ENCODE measurements around the gene HRG.

The HRG gene

DNA sequence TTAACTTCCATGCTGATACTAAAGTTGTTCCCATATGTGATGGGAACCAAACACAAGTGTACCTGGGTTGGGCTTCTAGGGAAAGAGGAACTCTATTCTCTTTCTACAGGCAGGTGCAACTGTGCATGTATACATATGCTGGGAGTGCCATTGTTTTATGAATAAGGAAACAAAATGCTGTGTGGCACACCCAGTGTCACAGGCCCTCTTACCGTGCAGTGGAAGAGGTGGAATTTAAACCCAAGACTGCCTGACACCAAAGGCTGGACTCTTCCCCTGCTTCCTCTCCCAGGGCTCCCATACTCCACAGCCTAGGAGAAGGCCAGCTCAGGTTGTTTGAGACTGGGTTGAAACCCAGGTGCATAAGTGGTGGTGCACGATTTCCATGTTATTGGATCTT is 27.6 kb upstream of the HRG start:
- H4K8ac ChIP-seq (ENCODE audit: low read length): no peak overlapping the region
- no peak overlapping the region for H2BK5ac ChIP-seq (ENCODE audit: low read depth, low read length, poor library complexity, severe bottlenecking)
- H4K91ac ChIP-seq (ENCODE audit: low read length): no peak overlapping the region
- H2BK15ac ChIP-seq (ENCODE audit: low read depth, poor library complexity, severe bottlenecking): no peak overlapping the region
- H3K9me3 ChIP-seq (ENCODE audit: control insufficient read depth, low read length): no peaks in the 10 kb centered on the region
- no peak overlapping the region for H3K4ac ChIP-seq (ENCODE audit: low read depth in 1 of 2, low read length in 2 of 2)
- H3K4me1 ChIP-seq (ENCODE audit: control insufficient read depth, insufficient read depth, low read depth, low read length): peaks cover 4% of the 10 kb centered on the region
- H3K4me2 ChIP-seq (ENCODE audit: low read length, poor library complexity, severe bottlenecking): no peak overlapping the region
- H2BK120ac ChIP-seq (ENCODE audit: low read depth, low read length): no peak overlapping the region
- DNase-seq: no peak
- H2BK12ac ChIP-seq (ENCODE audit: low read length in 2 of 2): no peak overlapping the region
- no peak overlapping the region for H2AK5ac ChIP-seq (ENCODE audit: low read length, severe bottlenecking)
- H3K23ac ChIP-seq (ENCODE audit: low read length in 2 of 2): no peak overlapping the region
- 83% methylated on average over 1 of the region's 2 CpGs for WGBS
- H3K36me3 ChIP-seq (ENCODE audit: control insufficient read depth in 1 of 2, insufficient read depth in 2 of 2, low read depth in 1 of 2, low read length in 2 of 2): no peaks in the 10 kb centered on the region
- no peak overlapping the region for H3K27ac ChIP-seq (ENCODE audit: low read length, poor library complexity, severe bottlenecking)
- H3K9ac ChIP-seq (ENCODE audit: low read length): no peak overlapping the region
- H3K4me3 ChIP-seq (ENCODE audit: insufficient read depth in 1 of 2, low read depth in 1 of 2, low read length in 2 of 2): no peak overlapping the region
- H3K79me1 ChIP-seq (replicated peaks; ENCODE audit: low read length, poor library complexity, severe bottlenecking): no peaks in the 10 kb centered on the region
- H3K14ac ChIP-seq (ENCODE audit: low read length in 2 of 2): no peak overlapping the region
- H2AFZ ChIP-seq (ENCODE audit: low read depth, low read length): no peak overlapping the region
- H3K18ac ChIP-seq (ENCODE audit: low read depth in 1 of 2, low read length in 2 of 2): no peak overlapping the region
- peaks cover 28 to 42% of the 10 kb centered on the region in 2 experiments for H3K27me3 ChIP-seq (ENCODE audit: control insufficient read depth in 1 of 2, insufficient read depth in 1 of 2, low read length in 2 of 2)

DNA sequence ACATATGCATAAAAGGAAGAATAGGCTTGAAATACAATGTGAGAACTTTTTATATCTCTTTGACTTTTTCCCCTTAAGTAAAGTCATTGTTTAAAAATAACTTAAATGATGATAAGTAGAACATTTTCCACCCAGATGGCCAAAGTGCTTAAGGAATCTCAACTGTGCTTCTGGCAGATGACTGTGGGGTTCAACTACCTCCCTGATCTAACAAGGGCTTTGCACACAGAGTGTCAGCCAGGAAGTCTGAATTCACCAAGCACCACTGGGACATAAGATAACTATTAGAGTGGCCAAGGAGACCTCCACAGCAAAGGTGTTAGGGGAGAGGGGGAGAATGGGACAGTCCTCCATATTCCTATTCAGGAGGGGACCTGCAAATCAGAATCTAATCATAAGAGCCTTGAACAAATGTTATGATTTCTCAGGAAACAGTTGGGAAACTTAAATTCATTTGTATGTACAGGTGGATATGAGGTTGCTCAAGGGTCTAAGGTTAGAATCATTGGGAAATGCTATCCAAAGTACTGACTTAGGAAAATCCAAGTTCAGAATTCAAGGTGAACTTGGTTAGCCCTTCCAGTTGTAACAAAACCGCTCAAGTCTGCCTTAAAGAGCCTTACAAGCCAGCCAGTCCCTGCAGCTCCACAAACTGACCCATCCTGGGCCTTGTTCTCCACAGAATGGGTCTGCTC is 25.9 kb upstream of the HRG start, which contains the start of gene FETUB:
FETUB (plus strand) TSS at position 622 of the 695 bp plus-strand sequence; CDS start at position 684, 62 bp downstream.
- Histone ChIP-seq H3K4me2 (ENCODE audit: low read length, poor library complexity, severe bottlenecking) (no peak within 1 kb of the TSS), H3K4me1 (ENCODE audit: control insufficient read depth, insufficient read depth, low read depth, low read length) (peaks cover 4% of the 10 kb centered on the region), H3K27ac (ENCODE audit: low read length, poor library complexity, severe bottlenecking) (no peak within 1 kb of the TSS), H4K91ac (ENCODE audit: low read length) (no peak within 1 kb of the TSS), H3K36me3 (ENCODE audit: control insufficient read depth in 1 of 2, insufficient read depth in 2 of 2, low read depth in 1 of 2, low read length in 2 of 2) (no peaks in the 10 kb centered on the region), H2AK5ac (ENCODE audit: low read length, severe bottlenecking) (no peak within 1 kb of the TSS), H2BK5ac (ENCODE audit: low read depth, low read length, poor library complexity, severe bottlenecking) (no peak within 1 kb of the TSS), H3K9ac (ENCODE audit: low read length) (no peak within 1 kb of the TSS), H3K23ac (ENCODE audit: low read length in 2 of 2) (no peak within 1 kb of the TSS), H3K9me3 (ENCODE audit: control insufficient read depth, low read length) (no peaks in the 10 kb centered on the region), H3K18ac (ENCODE audit: low read depth in 1 of 2, low read length in 2 of 2) (no peak within 1 kb of the TSS), H2BK12ac (ENCODE audit: low read length in 2 of 2) (no peak within 1 kb of the TSS), H2BK15ac (ENCODE audit: low read depth, poor library complexity, severe bottlenecking) (no peak within 1 kb of the TSS), H3K4me3 (ENCODE audit: insufficient read depth in 1 of 2, low read depth in 1 of 2, low read length in 2 of 2) (no peak within 1 kb of the TSS), H3K27me3 (ENCODE audit: control insufficient read depth in 1 of 2, insufficient read depth in 1 of 2, low read length in 2 of 2) (peaks cover 36 to 54% of the 10 kb centered on the region in 2 experiments), H4K8ac (ENCODE audit: low read length) (no peak within 1 kb of the TSS), H2BK120ac (ENCODE audit: low read depth, low read length) (no peak within 1 kb of the TSS), H3K4ac (ENCODE audit: low read depth in 1 of 2, low read length in 2 of 2) (no peak within 1 kb of the TSS), H2AFZ (ENCODE audit: low read depth, low read length) (no peak within 1 kb of the TSS), H3K14ac (ENCODE audit: low read length in 2 of 2) (no peak within 1 kb of the TSS), H3K79me1 (replicated peaks; ENCODE audit: low read length, poor library complexity, severe bottlenecking) (no peaks in the 10 kb centered on the region)
- WGBS: 69% methylated on average over 1 of the region's 1 CpG
- DNase-seq: no peak

DNA sequence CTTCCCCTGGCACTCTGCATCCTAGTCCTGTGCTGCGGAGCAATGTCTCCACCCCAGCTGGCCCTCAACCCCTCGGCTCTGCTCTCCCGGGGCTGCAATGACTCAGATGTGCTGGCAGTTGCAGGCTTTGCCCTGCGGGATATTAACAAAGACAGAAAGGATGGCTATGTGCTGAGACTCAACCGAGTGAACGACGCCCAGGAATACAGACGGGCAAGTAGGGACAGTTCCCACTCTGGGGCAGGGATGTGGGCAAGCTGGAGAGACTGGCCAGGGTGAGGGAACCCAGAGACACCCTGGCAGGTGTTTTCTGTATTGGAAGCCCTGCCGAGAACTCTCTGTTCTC is 25.4 kb upstream of the HRG start:
- 66% methylated on average over 9 of the region's 9 CpGs for WGBS
- H2BK12ac ChIP-seq (ENCODE audit: low read length in 2 of 2): no peak overlapping the region
- no peak for DNase-seq
- H3K9ac ChIP-seq (ENCODE audit: low read length): no peak overlapping the region
- no peak overlapping the region for H2BK120ac ChIP-seq (ENCODE audit: low read depth, low read length)
- H2BK15ac ChIP-seq (ENCODE audit: low read depth, poor library complexity, severe bottlenecking): no peak overlapping the region
- no peaks in the 10 kb centered on the region for H3K79me1 ChIP-seq (replicated peaks; ENCODE audit: low read length, poor library complexity, severe bottlenecking)
- no peaks in the 10 kb centered on the region for H3K36me3 ChIP-seq (ENCODE audit: control insufficient read depth in 1 of 2, insufficient read depth in 2 of 2, low read depth in 1 of 2, low read length in 2 of 2)
- H2AK5ac ChIP-seq (ENCODE audit: low read length, severe bottlenecking): no peak overlapping the region
- no peak overlapping the region for H3K23ac ChIP-seq (ENCODE audit: low read length in 2 of 2)
- no peak overlapping the region for H2BK5ac ChIP-seq (ENCODE audit: low read depth, low read length, poor library complexity, severe bottlenecking)
- H3K18ac ChIP-seq (ENCODE audit: low read depth in 1 of 2, low read length in 2 of 2): no peak overlapping the region
- H3K27ac ChIP-seq (ENCODE audit: low read length, poor library complexity, severe bottlenecking): no peak overlapping the region
- no peak overlapping the region for H4K8ac ChIP-seq (ENCODE audit: low read length)
- no peak overlapping the region for H3K14ac ChIP-seq (ENCODE audit: low read length in 2 of 2)
- H4K91ac ChIP-seq (ENCODE audit: low read length): no peak overlapping the region
- no peak overlapping the region for H3K4ac ChIP-seq (ENCODE audit: low read depth in 1 of 2, low read length in 2 of 2)
- no peak overlapping the region for H3K4me3 ChIP-seq (ENCODE audit: insufficient read depth in 1 of 2, low read depth in 1 of 2, low read length in 2 of 2)
- no peak overlapping the region for H3K4me2 ChIP-seq (ENCODE audit: low read length, poor library complexity, severe bottlenecking)
- peaks cover 35 to 52% of the 10 kb centered on the region in 2 experiments for H3K27me3 ChIP-seq (ENCODE audit: control insufficient read depth in 1 of 2, insufficient read depth in 1 of 2, low read length in 2 of 2)
- no peaks in the 10 kb centered on the region for H3K9me3 ChIP-seq (ENCODE audit: control insufficient read depth, low read length)
- no peak overlapping the region for H2AFZ ChIP-seq (ENCODE audit: low read depth, low read length)
- H3K4me1 ChIP-seq (ENCODE audit: control insufficient read depth, insufficient read depth, low read depth, low read length): peaks cover 4% of the 10 kb centered on the region

GRCh38 chr3:186640929-186641328 is 24.9 kb upstream of the HRG start:
- no peak for DNase-seq
- Histone ChIP-seq H3K14ac (ENCODE audit: low read length in 2 of 2) (no peak overlapping the region), H4K8ac (ENCODE audit: low read length) (no peak overlapping the region), H3K9ac (ENCODE audit: low read length) (no peak overlapping the region), H3K4ac (ENCODE audit: low read depth in 1 of 2, low read length in 2 of 2) (no peak overlapping the region), H3K4me3 (ENCODE audit: insufficient read depth in 1 of 2, low read depth in 1 of 2, low read length in 2 of 2) (no peak overlapping the region), H3K9me3 (ENCODE audit: control insufficient read depth, low read length) (no peaks in the 10 kb centered on the region), H2BK15ac (ENCODE audit: low read depth, poor library complexity, severe bottlenecking) (no peak overlapping the region), H3K27ac (ENCODE audit: low read length, poor library complexity, severe bottlenecking) (no peak overlapping the region), H3K4me1 (ENCODE audit: control insufficient read depth, insufficient read depth, low read depth, low read length) (peaks cover 4% of the 10 kb centered on the region), H3K23ac (ENCODE audit: low read length in 2 of 2) (no peak overlapping the region), H2BK120ac (ENCODE audit: low read depth, low read length) (no peak overlapping the region), H2BK12ac (ENCODE audit: low read length in 2 of 2) (no peak overlapping the region), H3K79me1 (replicated peaks; ENCODE audit: low read length, poor library complexity, severe bottlenecking) (no peaks in the 10 kb centered on the region), H3K4me2 (ENCODE audit: low read length, poor library complexity, severe bottlenecking) (no peak overlapping the region), H4K91ac (ENCODE audit: low read length) (no peak overlapping the region), H2BK5ac (ENCODE audit: low read depth, low read length, poor library complexity, severe bottlenecking) (no peak overlapping the region), H2AK5ac (ENCODE audit: low read length, severe bottlenecking) (no peak overlapping the region), H3K18ac (ENCODE audit: low read depth in 1 of 2, low read length in 2 of 2) (no peak overlapping the region), H3K36me3 (ENCODE audit: control insufficient read depth in 1 of 2, insufficient read depth in 2 of 2, low read depth in 1 of 2, low read length in 2 of 2) (no peaks in the 10 kb centered on the region), H2AFZ (ENCODE audit: low read depth, low read length) (no peak overlapping the region), H3K27me3 (ENCODE audit: control insufficient read depth in 1 of 2, insufficient read depth in 1 of 2, low read length in 2 of 2) (peaks cover 30 to 47% of the 10 kb centered on the region in 2 experiments)
